GM23338 (cell line): ENCODE results near the gene PRELP. TPM values are rescaled to one million over a fixed set of nuclear protein-coding genes. Genes with fewer than 3 reads are reported as not detected.

Experiments used
- ATAC-seq: fragments of 200-7000 bp; cut with Tn5 transposase; 3 replicates; pipeline ENCODE4 v1.9.1; 2020
- DNase-seq: peaks from one replicate; pipeline ENCODE4 v3.0.0-alpha.2; 2015; ENCODE audit warnings: low spot score
- H2AFZ ChIP-seq: fragments of 200-600 bp; sonication (generic); 2 replicates; pipeline ENCODE4 v1.8.0; 2016; ENCODE audit warnings: antibody characterized with exemption, mild to moderate bottlenecking, moderate library complexity
- H3F3A ChIP-seq: fragments of 200-600 bp; sonication (generic); replicated peaks from 2 replicates; pipeline ENCODE4 v1.8.0; 2017; ENCODE audit warnings: antibody characterized with exemption, mixed run types, low read depth
- H3K27ac ChIP-seq: fragments of 200-600 bp; sonication (generic); 2 replicates; pipeline ENCODE4 v1.6.1; 2016; ENCODE audit warnings: low read depth
- H3K27me3 ChIP-seq: fragments of 200-600 bp; sonication (generic); 2 replicates; pipeline ENCODE4 v1.8.0; 2016; ENCODE audit warnings: mild to moderate bottlenecking, mixed run types, moderate library complexity; ENCODE audit not compliant: insufficient read depth
- H3K36me3 ChIP-seq: fragments of 200-600 bp; sonication (generic); 2 replicates; pipeline ENCODE4 v1.8.0; 2016; ENCODE audit warnings: mild to moderate bottlenecking; ENCODE audit not compliant: insufficient read depth
- H3K4me1 ChIP-seq: fragments of 200-600 bp; sonication (generic); 2 replicates; pipeline ENCODE4 v1.8.0; 2016; ENCODE audit warnings: mild to moderate bottlenecking, moderate library complexity; ENCODE audit not compliant: insufficient read depth
- H3K4me2 ChIP-seq: fragments of 200-600 bp; sonication (generic); 2 replicates; pipeline ENCODE4 v1.7.1; 2017; ENCODE audit warnings: mixed run types
- H3K4me3 ChIP-seq: fragments of 200-600 bp; sonication (generic); 2 replicates; pipeline ENCODE4 v1.6.1; 2016; ENCODE audit warnings: mixed run types
- H3K79me2 ChIP-seq: fragments of 200-600 bp; sonication (generic); replicated peaks from 2 replicates; pipeline ENCODE4 v1.8.0; 2017; ENCODE audit warnings: mild to moderate bottlenecking; ENCODE audit not compliant: insufficient read depth
- H3K9me2 ChIP-seq: fragments of 200-600 bp; sonication (generic); 2 replicates; pipeline ENCODE4 v1.8.0; 2017; ENCODE audit not compliant: insufficient read depth
- H4K20me1 ChIP-seq: fragments of 200-600 bp; sonication (generic); replicated peaks from 2 replicates; pipeline ENCODE4 v1.8.0; 2017; ENCODE audit warnings: mild to moderate bottlenecking; ENCODE audit not compliant: insufficient read depth
- H3K27ac Mint-ChIP-seq: 2 replicates; pipeline ENCODE4 v1.8.0; 2020; ENCODE audit warnings: inconsistent platforms, mild to moderate bottlenecking, moderate library complexity, mixed read lengths
- H3K27me3 Mint-ChIP-seq: 3 replicates; pipeline ENCODE4 v1.8.0; 2022; ENCODE audit warnings: low read depth, mild to moderate bottlenecking, moderate library complexity, mixed read lengths, inconsistent platforms; ENCODE audit not compliant: insufficient read depth, poor library complexity
- H3K36me3 Mint-ChIP-seq: 3 replicates; pipeline ENCODE4 v1.8.0; 2021; ENCODE audit warnings: low read depth, mild to moderate bottlenecking, inconsistent platforms, moderate library complexity, mixed read lengths
- H3K4me1 Mint-ChIP-seq: 3 replicates; pipeline ENCODE4 v1.8.0; 2020; ENCODE audit warnings: mild to moderate bottlenecking, inconsistent platforms, mixed read lengths
- H3K4me3 Mint-ChIP-seq: 3 replicates; pipeline ENCODE4 v1.8.0; 2021; ENCODE audit warnings: moderate library complexity, mild to moderate bottlenecking, inconsistent platforms, mixed read lengths
- H3K9me3 Mint-ChIP-seq: 3 replicates; pipeline ENCODE4 v1.8.0; 2020; ENCODE audit warnings: moderate library complexity, mild to moderate bottlenecking, inconsistent platforms, mixed read lengths
- CREB1 ChIP-seq: fragments of 250-450 bp; sonication (Bioruptor Pico); IDR thresholded peaks from 2 replicates; pipeline ENCODE4 v1.5.0; 2020; ENCODE audit warnings: low read depth, mild to moderate bottlenecking, moderate library complexity
- ETS1 ChIP-seq: IDR thresholded peaks from 2 replicates; pipeline ENCODE4 v1.6.1; 2016; ENCODE audit warnings: antibody characterized with exemption
- EZH2 ChIP-seq: fragments of 200-600 bp; sonication (generic); IDR thresholded peaks from one replicate; pipeline ENCODE4 v1.8.0; 2017; ENCODE audit warnings: antibody characterized with exemption, mild to moderate bottlenecking, low read depth; ENCODE audit not compliant: unreplicated experiment
- JUNB ChIP-seq: IDR thresholded peaks from one replicate; pipeline ENCODE4 v1.6.1; 2016; ENCODE audit warnings: antibody characterized with exemption; ENCODE audit not compliant: unreplicated experiment
- NANOG ChIP-seq: IDR thresholded peaks from 2 replicates; pipeline ENCODE4 v1.6.1; 2016; ENCODE audit warnings: antibody characterized with exemption, borderline replicate concordance
- POLR2AphosphoS5 ChIP-seq: IDR thresholded peaks from 2 replicates; pipeline ENCODE4 v1.6.1; 2016; ENCODE audit warnings: antibody characterized with exemption, low read depth
- STAT1 ChIP-seq: IDR thresholded peaks from one replicate; pipeline ENCODE4 v1.6.1; 2016; ENCODE audit warnings: antibody characterized with exemption; ENCODE audit not compliant: unreplicated experiment
- ZNF114 ChIP-seq: fragments of 250-450 bp; sonication (Bioruptor Pico); IDR thresholded peaks from 2 replicates; pipeline ENCODE4 v1.5.0; 2020; ENCODE audit warnings: mild to moderate bottlenecking, moderate library complexity
- ZNF331 ChIP-seq: fragments of 250-450 bp; sonication (Bioruptor Pico); IDR thresholded peaks from 2 replicates; pipeline ENCODE4 v1.5.0; 2020; ENCODE audit warnings: low read depth, mild to moderate bottlenecking, moderate library complexity
- ZNF462 ChIP-seq: fragments of 250-450 bp; sonication (Bioruptor Pico); IDR thresholded peaks from 2 replicates; pipeline ENCODE4 v1.5.0; 2020; ENCODE audit warnings: mild to moderate bottlenecking, moderate library complexity
- polyA plus RNA-seq: library from polyadenylated mRNA; unstranded; fragments of >200 nt; fragmentation: Nextera tagmentation; extraction: Ambion mirVana; gene quantifications from 2 replicates; pipeline ENCODE4 v1.2.1, GENCODE V29; 2016
- total RNA-seq: library from RNA; depleted of rRNA; stranded (reverse); fragments of >200 nt; shearing (Covaris generic); gene quantifications from 2 replicates; pipeline ENCODE4 v1.2.3, GENCODE V29; 2014

The PRELP gene
- total and polyA plus RNA-seq, 2 experiments from 2014 or later: 0.03 TPM

- TF ChIP-seq ETS1: no peak
- TF ChIP-seq CREB1 (CRISPR knock-in tag): no peak
- no peak for TF ChIP-seq JUNB
- no peak for TF ChIP-seq POLR2AphosphoS5
- no peak for TF ChIP-seq EZH2
Observed at GRCh38 chr1:203488539-203488938, 12.9 kb downstream of the PRELP start (continued).

- Histone ChIP-seq H3K79me2 (no peaks in the 10 kb centered on the region), H3K27ac (no peak overlapping the region), H3K4me2 (no peak overlapping the region), H3F3A (no peaks in the 10 kb centered on the region), H3K36me3 (no peaks in the 10 kb centered on the region), H3K4me3 (no peak overlapping the region), H4K20me1 (no peaks in the 10 kb centered on the region), H2AFZ (no peak overlapping the region), H3K27me3 (no peaks in the 10 kb centered on the region), H3K9me2 (no peaks in the 10 kb centered on the region), H3K4me1 (peaks cover 6% of the 10 kb centered on the region)
- H3K27ac Mint-ChIP-seq: no peak overlapping the region
- no peaks in the 10 kb centered on the region for H3K9me3 Mint-ChIP-seq
- peaks cover 35% of the 10 kb centered on the region for H3K4me1 Mint-ChIP-seq
- no peak for TF ChIP-seq POLR2AphosphoS5
- no peak for TF ChIP-seq ZNF114 (CRISPR knock-in tag)
- no peak for TF ChIP-seq ETS1
- no peak for TF ChIP-seq STAT1
- TF ChIP-seq EZH2: no peak
- TF ChIP-seq ZNF462 (CRISPR knock-in tag): no peak
- no peak for TF ChIP-seq NANOG
- TF ChIP-seq CREB1 (CRISPR knock-in tag): no peak
- TF ChIP-seq JUNB: no peak
- TF ChIP-seq ZNF331 (CRISPR knock-in tag): no peak
- DNase-seq (no peak), ATAC-seq (no peak)
- no peaks in the 10 kb centered on the region for H3K36me3 Mint-ChIP-seq
- H3K4me3 Mint-ChIP-seq: no peak overlapping the region
- H3K27me3 Mint-ChIP-seq: peaks cover 7% of the 10 kb centered on the region
Observed at GRCh38 chr1:203490607-203491006, 15.0 kb downstream of the PRELP start.
